Mesothelial cell of epicardium (in vitro differentiated cells): ENCODE results near the gene FAM184B. TPM values are rescaled to one million over a fixed set of nuclear protein-coding genes. Genes with fewer than 3 reads are reported as not detected.
"Not testable (repeated sequence)": the region's sequence is repeated elsewhere in the genome, so short reads cannot be mapped to it uniquely, and the experiment has no call there.

ENCODE experiments used
- DNase-seq, 2 experiments: peaks; one replicate each; pipeline ENCODE4 v3.0.0; 2021; ENCODE audit warnings: low spot score in 2 of 2; ENCODE audit not compliant: unreplicated experiment in 2 of 2
- H3K27ac Mint-ChIP-seq: 2 replicates; pipeline ENCODE4 v1.8.0; 2021; ENCODE audit warnings: mixed read lengths
- H3K27me3 Mint-ChIP-seq: 2 replicates; pipeline ENCODE4 v1.8.0; 2021; ENCODE audit warnings: low read depth, mixed read lengths
- H3K36me3 Mint-ChIP-seq: 2 replicates; pipeline ENCODE4 v1.8.0; 2021; ENCODE audit warnings: mixed read lengths
- H3K4me1 Mint-ChIP-seq: 2 replicates; pipeline ENCODE4 v1.8.0; 2021; ENCODE audit warnings: mixed read lengths
- H3K4me3 Mint-ChIP-seq: 2 replicates; pipeline ENCODE4 v1.8.0; 2021; ENCODE audit warnings: mild to moderate bottlenecking, moderate library complexity, mixed read lengths
- H3K9me3 Mint-ChIP-seq: 2 replicates; pipeline ENCODE4 v1.8.0; 2021; ENCODE audit warnings: mixed read lengths
- CTCF ChIP-seq: fragments of 200-600 bp; sonication (generic); IDR thresholded peaks from one replicate; pipeline ENCODE4 v1.5.0; 2021; ENCODE audit warnings: antibody characterized with exemption; ENCODE audit not compliant: unreplicated experiment
- total RNA-seq: library from RNA; stranded (reverse); gene quantifications from 3 replicates; pipeline ENCODE4 v1.2.1, GENCODE V29; 2021

Gene FAM184B
- total RNA-seq, 1 donor from 2014 or later = 0.04 TPM

DNA sequence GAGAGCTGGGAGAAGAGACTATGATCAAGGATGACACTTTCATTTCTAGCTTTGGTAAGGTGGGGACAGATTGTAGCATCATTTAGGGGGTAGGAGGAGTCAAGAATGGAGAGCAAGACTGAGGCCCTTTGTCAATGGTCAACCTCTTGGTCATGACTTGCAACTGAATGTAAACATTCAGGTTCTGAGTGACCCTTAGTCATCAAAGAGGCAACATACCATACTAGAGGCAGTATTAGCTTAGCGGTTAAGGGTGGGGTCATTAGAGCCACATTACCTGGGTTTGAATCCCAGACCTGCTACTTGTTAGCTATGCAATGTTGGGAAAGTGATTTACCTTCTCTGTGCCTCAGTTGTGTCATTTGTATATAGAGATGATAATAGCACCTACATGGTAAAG lies 90.5 kb downstream of the FAM184B start:
- H3K4me1 Mint-ChIP-seq = no peaks in the 10 kb centered on the region
- no peak overlapping the region for H3K4me3 Mint-ChIP-seq
- no peaks in the 10 kb centered on the region for H3K27me3 Mint-ChIP-seq
- no peaks in the 10 kb centered on the region for H3K36me3 Mint-ChIP-seq
- no peak overlapping the region for H3K27ac Mint-ChIP-seq
- no peaks in the 10 kb centered on the region for H3K9me3 Mint-ChIP-seq
- no peak for TF ChIP-seq CTCF
- DNase-seq = no peak

DNA sequence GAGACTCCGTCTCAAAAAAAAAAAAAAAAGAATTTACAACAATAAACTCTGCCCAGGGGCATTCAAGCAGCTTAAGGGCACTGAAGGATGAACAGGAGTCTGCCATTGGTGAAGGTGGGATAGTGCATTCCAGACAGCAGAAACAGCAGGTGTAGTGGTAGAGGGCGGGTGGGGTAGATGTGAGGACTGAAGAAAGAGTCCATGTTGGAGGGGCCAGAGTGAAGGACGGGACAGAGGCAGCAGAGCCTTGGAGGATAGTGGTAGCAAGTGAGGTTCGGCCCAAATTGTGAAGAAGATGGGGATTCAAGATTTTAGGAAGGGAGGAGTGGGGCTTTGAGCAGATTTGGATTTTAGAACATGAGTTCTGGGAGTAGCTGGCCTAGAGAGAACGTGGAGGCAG lies 91.3 kb downstream of the FAM184B start:
- no peaks in the 10 kb centered on the region for H3K36me3 Mint-ChIP-seq
- no peak overlapping the region for H3K4me3 Mint-ChIP-seq
- no peaks in the 10 kb centered on the region for H3K9me3 Mint-ChIP-seq
- no peaks in the 10 kb centered on the region for H3K27me3 Mint-ChIP-seq
- H3K27ac Mint-ChIP-seq = no peak overlapping the region
- no peak for TF ChIP-seq CTCF
- H3K4me1 Mint-ChIP-seq = no peaks in the 10 kb centered on the region
- no peak for DNase-seq

DNA sequence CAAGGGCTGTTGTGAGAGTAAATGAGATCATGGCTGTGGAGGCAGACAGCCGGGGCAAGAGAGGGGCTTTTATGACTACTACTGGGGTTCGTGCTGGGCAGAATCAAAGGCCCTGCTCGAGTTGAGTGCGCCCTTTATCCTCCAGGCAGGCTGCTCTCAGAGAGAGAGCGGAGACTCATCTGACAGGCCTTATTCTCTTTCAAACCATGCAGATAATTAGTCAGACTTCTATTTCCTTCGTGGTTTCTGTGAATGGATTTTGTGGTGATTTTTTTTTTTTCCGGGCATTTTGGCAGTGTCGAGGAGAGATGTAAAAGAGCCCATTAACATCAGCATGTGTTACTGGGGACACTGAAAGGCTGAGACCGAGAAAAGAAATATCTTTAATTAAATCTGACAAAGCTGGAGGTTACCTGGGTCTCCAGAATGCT lies 93.4 kb downstream of the FAM184B start:
- Mint-ChIP-seq H3K9me3 (no peaks in the 10 kb centered on the region), H3K36me3 (no peaks in the 10 kb centered on the region), H3K4me3 (no peak overlapping the region), H3K27ac (no peak overlapping the region), H3K4me1 (no peaks in the 10 kb centered on the region), H3K27me3 (no peaks in the 10 kb centered on the region)
- TF ChIP-seq CTCF = no peak
- DNase-seq = no peak

- Mint-ChIP-seq H3K4me1 (no peaks in the 10 kb centered on the region), H3K27me3 (no peaks in the 10 kb centered on the region), H3K27ac (no peak overlapping the region), H3K4me3 (no peak overlapping the region), H3K9me3 (no peaks in the 10 kb centered on the region), H3K36me3 (no peaks in the 10 kb centered on the region)
- TF ChIP-seq CTCF = no peak
- DNase-seq = no peak
These were observed 94.1 kb downstream of the FAM184B start for GRCh38 chr4:17687237-17687857.

DNA sequence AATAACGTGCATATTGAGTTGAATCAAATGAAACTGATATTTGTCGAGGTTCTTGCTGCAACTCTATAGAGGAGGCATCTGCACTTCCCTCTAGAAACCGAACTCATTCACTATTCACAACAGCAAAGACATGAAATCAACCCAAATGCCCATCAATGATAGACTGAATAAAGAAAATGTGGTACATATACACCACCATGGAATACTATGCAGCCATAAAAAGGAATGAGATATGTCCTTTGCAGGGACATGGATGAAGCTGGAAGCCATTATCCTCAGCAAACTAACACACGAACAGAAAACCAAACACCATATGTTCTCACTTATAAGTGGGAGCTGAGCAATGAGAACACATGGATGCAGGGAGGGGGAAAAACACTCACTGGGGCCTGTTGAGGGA lies 96.8 kb downstream of the FAM184B start:
- not testable (repeated sequence) for H3K4me3 Mint-ChIP-seq

GRCh38 chr4:17682222-17682566 lies 99.2 kb downstream of the FAM184B start:
- TF ChIP-seq CTCF = no peak
- H3K9me3 Mint-ChIP-seq = peaks cover 28% of the 10 kb centered on the region
- H3K4me3 Mint-ChIP-seq = no peak overlapping the region
- H3K4me1 Mint-ChIP-seq = no peaks in the 10 kb centered on the region
- DNase-seq = no peak
- H3K27ac Mint-ChIP-seq = no peak overlapping the region
- peaks cover 9% of the 10 kb centered on the region for H3K27me3 Mint-ChIP-seq
- no peaks in the 10 kb centered on the region for H3K36me3 Mint-ChIP-seq

More for the DNA sequence above, 96.8 kb downstream of the FAM184B start:
- H3K4me1 Mint-ChIP-seq, DNase-seq, H3K36me3 Mint-ChIP-seq, H3K27me3 Mint-ChIP-seq, H3K9me3 Mint-ChIP-seq, H3K27ac Mint-ChIP-seq: not testable (repeated sequence)
